ENCODE results near the gene NANOS1.

NANOS1 gene

DNA sequence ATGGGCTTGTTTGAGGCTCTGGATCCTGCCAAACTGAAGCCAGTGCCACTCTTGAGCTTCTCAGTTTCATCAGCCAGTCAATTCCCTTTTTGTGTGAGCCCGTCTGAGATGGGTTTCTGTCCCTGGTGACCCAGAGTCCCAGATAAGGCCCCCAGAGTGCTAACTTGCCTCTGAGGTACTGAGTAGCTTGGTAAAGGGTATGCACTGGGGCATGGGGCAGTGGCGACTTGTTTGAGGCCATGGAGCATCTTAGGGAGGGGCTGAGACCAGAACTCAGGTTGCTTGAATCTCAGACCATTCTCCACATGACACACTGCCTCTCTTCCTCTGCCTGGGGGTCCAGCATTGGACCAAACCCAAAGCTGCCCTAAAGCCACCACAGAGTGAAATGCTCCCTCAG lies 35.2 kb upstream of the NANOS1 start:
- no peaks in the 10 kb centered on the region for H3K36me3 ChIP-seq (ENCODE audit: control insufficient read depth, insufficient read depth, low read length)
- no peaks in the 10 kb centered on the region for H3K4me1 ChIP-seq (ENCODE audit: control insufficient read depth, insufficient read depth, low read length)
- no peak overlapping the region for H3K9ac ChIP-seq (ENCODE audit: low read length)
- H3K9me3 ChIP-seq (ENCODE audit: control insufficient read depth, low read length), result no peaks in the 10 kb centered on the region
- no peaks in the 10 kb centered on the region for H3K27me3 ChIP-seq (ENCODE audit: control insufficient read depth, insufficient read depth, low read length)
- H3K4me3 ChIP-seq (ENCODE audit: low read length), result no peak overlapping the region

GRCh38 chr10:118995739-118996138 lies 33.8 kb upstream of the NANOS1 start:
- no peak overlapping the region for H3K9ac ChIP-seq (ENCODE audit: low read length)
- H3K4me3 ChIP-seq (ENCODE audit: low read length), result no peak overlapping the region

DNA sequence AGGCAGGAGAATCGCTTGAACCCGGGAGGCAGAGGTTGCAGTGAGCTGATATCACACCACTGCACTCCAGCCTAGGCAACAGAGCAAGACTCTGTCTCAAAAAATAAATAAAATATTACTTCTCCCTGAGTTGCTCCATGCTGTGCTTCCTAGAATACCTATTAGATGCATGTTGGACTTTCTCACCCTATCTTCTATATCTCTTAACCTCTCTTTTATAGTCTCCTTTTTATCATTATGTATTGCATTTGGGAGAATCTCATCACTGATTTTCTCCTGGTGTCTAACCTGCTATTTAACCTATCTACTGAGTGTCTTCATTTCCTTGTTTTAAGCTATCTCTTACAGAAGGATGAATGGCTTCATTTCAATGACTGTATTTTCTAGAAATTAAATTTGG lies 32.1 kb upstream of the NANOS1 start:
- Histone ChIP-seq H3K4me3 (ENCODE audit: low read length) (no peak overlapping the region), H3K9me3 (ENCODE audit: control insufficient read depth, low read length) (no peaks in the 10 kb centered on the region)

More at GRCh38 chr10:118995739-118996138, 33.8 kb upstream of the NANOS1 start:
- H3K9me3 ChIP-seq (ENCODE audit: control insufficient read depth, low read length), result no peaks in the 10 kb centered on the region
- no peaks in the 10 kb centered on the region for H3K36me3 ChIP-seq (ENCODE audit: control insufficient read depth, insufficient read depth, low read length)
- no peaks in the 10 kb centered on the region for H3K4me1 ChIP-seq (ENCODE audit: control insufficient read depth, insufficient read depth, low read length)
- no peaks in the 10 kb centered on the region for H3K27me3 ChIP-seq (ENCODE audit: control insufficient read depth, insufficient read depth, low read length)

DNA sequence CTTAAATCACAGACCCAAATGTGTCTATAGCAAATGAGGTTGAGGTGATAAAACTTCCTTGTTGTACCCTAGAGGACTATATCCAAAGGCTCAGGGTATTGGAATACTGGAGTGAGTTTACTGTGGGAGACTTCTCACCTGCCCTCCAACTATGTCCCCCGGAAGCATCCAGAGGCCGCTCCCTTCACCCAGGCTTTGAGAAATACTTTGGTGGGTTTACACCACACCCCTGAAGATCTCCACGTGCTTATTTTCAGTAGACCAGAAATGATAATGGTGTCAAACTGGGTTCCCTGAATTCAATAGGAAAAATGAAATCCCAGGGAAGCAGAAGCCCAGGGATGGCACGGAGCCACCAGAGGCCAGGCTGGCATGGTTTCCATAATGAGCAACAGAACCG lies 31.3 kb upstream of the NANOS1 start:
- Histone ChIP-seq H3K36me3 (ENCODE audit: control insufficient read depth, insufficient read depth, low read length) (no peaks in the 10 kb centered on the region), H3K9me3 (ENCODE audit: control insufficient read depth, low read length) (no peaks in the 10 kb centered on the region), H3K4me3 (ENCODE audit: low read length) (no peak overlapping the region), H3K4me1 (ENCODE audit: control insufficient read depth, insufficient read depth, low read length) (no peaks in the 10 kb centered on the region), H3K9ac (ENCODE audit: low read length) (no peak overlapping the region), H3K27me3 (ENCODE audit: control insufficient read depth, insufficient read depth, low read length) (no peaks in the 10 kb centered on the region)

More for the DNA sequence above, 32.1 kb upstream of the NANOS1 start:
- H3K36me3 ChIP-seq (ENCODE audit: control insufficient read depth, insufficient read depth, low read length), result no peaks in the 10 kb centered on the region
- no peaks in the 10 kb centered on the region for H3K27me3 ChIP-seq (ENCODE audit: control insufficient read depth, insufficient read depth, low read length)
- H3K9ac ChIP-seq (ENCODE audit: low read length), result no peak overlapping the region
- no peaks in the 10 kb centered on the region for H3K4me1 ChIP-seq (ENCODE audit: control insufficient read depth, insufficient read depth, low read length)

DNA sequence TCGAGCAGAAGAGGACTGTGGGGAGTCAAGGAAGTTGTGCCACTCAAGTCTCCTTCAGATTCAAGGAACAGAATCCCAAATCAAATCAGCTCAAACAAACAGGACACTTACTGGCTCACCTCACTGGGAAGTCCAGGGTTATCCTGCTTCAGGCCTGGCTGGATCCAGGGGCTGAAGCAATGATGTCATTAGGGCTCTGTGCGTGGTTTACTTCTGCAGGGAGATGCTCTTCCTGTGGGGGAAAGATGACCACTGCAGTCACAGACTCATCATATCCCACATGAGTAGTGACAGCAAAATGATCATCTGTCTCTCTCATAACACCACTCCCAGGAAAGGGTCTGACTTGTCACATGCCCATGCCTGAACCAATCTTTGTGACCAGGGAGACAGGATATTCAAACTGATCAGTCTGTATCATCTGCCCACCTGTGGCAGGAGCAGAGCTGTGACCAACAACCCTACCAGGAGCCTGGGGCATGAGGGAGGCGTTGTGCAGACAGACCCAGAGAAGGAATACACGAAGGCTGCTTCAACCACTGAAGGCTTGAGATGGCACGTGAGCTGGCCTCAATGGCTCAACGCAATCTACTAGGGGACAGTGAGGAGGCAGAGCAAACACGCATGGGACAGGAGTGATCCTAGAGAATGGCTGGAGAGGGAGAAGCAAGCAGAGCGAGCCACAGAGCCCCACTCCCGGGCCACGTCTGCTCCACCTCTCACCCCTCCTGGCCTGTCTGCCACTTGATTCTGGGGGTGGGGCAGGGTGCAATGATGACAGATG lies 27.6 kb upstream of the NANOS1 start:
- Histone ChIP-seq H3K36me3 (ENCODE audit: control insufficient read depth, insufficient read depth, low read length) (no peaks in the 10 kb centered on the region), H3K4me3 (ENCODE audit: low read length) (no peak overlapping the region), H3K27me3 (ENCODE audit: control insufficient read depth, insufficient read depth, low read length) (no peaks in the 10 kb centered on the region), H3K9me3 (ENCODE audit: control insufficient read depth, low read length) (no peaks in the 10 kb centered on the region), H3K9ac (ENCODE audit: low read length) (no peak overlapping the region), H3K4me1 (ENCODE audit: control insufficient read depth, insufficient read depth, low read length) (no peaks in the 10 kb centered on the region)

GRCh38 chr10:119003572-119004289 lies 25.8 kb upstream of the NANOS1 start:
- no peaks in the 10 kb centered on the region for H3K9me3 ChIP-seq (ENCODE audit: control insufficient read depth, low read length)
- no peaks in the 10 kb centered on the region for H3K27me3 ChIP-seq (ENCODE audit: control insufficient read depth, insufficient read depth, low read length)
- no peak overlapping the region for H3K9ac ChIP-seq (ENCODE audit: low read length)
- H3K36me3 ChIP-seq (ENCODE audit: control insufficient read depth, insufficient read depth, low read length), result no peaks in the 10 kb centered on the region
- no peak overlapping the region for H3K4me3 ChIP-seq (ENCODE audit: low read length)
- H3K4me1 ChIP-seq (ENCODE audit: control insufficient read depth, insufficient read depth, low read length), result peaks cover 3% of the 10 kb centered on the region

DNA sequence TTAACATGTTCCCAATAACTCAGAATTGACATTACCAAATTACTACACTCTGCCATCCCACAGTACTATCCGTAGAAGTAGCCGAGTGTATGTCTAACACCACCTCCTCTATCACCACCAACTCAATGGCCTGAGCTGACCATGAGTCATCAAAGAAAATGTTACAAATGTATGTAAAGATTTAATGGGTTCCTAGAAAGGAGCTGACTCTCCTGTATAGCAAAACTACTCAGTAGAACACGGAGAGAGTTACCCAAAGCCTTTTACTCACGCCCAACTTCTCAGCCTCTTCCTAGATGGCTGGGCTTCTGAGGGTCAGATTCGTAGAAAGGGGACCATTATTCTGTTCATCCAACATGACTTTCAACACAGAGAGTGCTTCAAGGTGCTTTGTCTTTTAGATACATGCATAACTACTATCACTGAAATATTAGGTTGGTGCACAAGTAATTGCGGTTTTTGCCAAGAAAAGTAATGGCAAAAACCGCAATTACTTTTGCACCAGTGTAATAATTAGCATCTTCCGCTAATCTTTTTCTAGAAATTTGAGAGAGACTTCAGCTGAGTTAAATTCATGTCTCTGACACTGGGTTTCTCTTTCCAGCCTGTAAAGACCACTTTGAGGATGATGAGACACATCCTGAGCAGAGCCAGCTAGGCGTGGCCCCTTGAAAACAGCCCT lies 24.0 kb upstream of the NANOS1 start:
- no peaks in the 10 kb centered on the region for H3K36me3 ChIP-seq (ENCODE audit: control insufficient read depth, insufficient read depth, low read length)
- peaks cover 3% of the 10 kb centered on the region for H3K4me1 ChIP-seq (ENCODE audit: control insufficient read depth, insufficient read depth, low read length)
- no peak overlapping the region for H3K4me3 ChIP-seq (ENCODE audit: low read length)
- H3K9ac ChIP-seq (ENCODE audit: low read length), result no peak overlapping the region
- H3K9me3 ChIP-seq (ENCODE audit: control insufficient read depth, low read length), result no peaks in the 10 kb centered on the region
- H3K27me3 ChIP-seq (ENCODE audit: control insufficient read depth, insufficient read depth, low read length), result no peaks in the 10 kb centered on the region

- H3K36me3 ChIP-seq (ENCODE audit: control insufficient read depth, insufficient read depth, low read length), result no peaks in the 10 kb centered on the region
- no peaks in the 10 kb centered on the region for H3K27me3 ChIP-seq (ENCODE audit: control insufficient read depth, insufficient read depth, low read length)
- no peak overlapping the region for H3K4me3 ChIP-seq (ENCODE audit: low read length)
- no peak overlapping the region for H3K9ac ChIP-seq (ENCODE audit: low read length)
- peaks cover 3% of the 10 kb centered on the region for H3K4me1 ChIP-seq (ENCODE audit: control insufficient read depth, insufficient read depth, low read length)
- H3K9me3 ChIP-seq (ENCODE audit: control insufficient read depth, low read length), result no peaks in the 10 kb centered on the region
Measured at GRCh38 chr10:119006451-119007210, 22.9 kb upstream of the NANOS1 start.

DNA sequence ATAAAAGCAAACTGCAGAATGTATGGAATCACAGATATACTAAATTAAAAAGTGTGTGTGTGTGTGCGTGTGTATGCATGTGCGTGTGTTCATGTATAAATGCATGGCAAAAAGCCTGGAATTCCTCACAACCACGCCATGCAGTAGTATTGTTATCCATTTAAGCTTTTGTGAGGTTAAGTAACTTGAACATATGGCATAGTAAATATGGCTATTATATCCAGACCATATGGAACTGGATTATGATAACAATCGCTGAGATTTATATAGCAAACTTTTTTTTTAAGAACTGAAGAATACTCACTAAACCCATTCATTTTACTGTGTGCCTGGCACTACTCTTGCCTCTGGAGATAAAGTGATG lies 22.3 kb upstream of the NANOS1 start:
- H3K9me3 ChIP-seq (ENCODE audit: control insufficient read depth, low read length), result no peaks in the 10 kb centered on the region
- peaks cover 3% of the 10 kb centered on the region for H3K4me1 ChIP-seq (ENCODE audit: control insufficient read depth, insufficient read depth, low read length)
- H3K9ac ChIP-seq (ENCODE audit: low read length), result no peak overlapping the region
- no peaks in the 10 kb centered on the region for H3K36me3 ChIP-seq (ENCODE audit: control insufficient read depth, insufficient read depth, low read length)
- no peaks in the 10 kb centered on the region for H3K27me3 ChIP-seq (ENCODE audit: control insufficient read depth, insufficient read depth, low read length)
- no peak overlapping the region for H3K4me3 ChIP-seq (ENCODE audit: low read length)

DNA sequence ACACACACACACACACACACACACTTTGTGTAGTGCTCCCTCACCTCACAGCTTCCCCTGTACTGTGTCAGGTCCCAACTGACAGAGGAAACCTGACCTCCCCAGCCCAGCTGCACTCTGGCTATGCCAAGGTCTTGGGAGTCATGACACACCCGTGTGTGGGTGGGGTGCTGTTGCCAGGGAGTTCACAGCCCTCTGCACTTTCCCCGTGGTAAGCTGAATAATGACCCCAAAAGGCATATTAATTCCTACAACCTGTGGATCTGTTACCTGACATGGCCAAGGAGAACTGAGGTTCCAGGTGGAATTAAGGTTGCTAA lies 8.9 kb upstream of the NANOS1 start:
- H3K27me3 ChIP-seq (ENCODE audit: control insufficient read depth, insufficient read depth, low read length), result no peaks in the 10 kb centered on the region
- no peaks in the 10 kb centered on the region for H3K36me3 ChIP-seq (ENCODE audit: control insufficient read depth, insufficient read depth, low read length)
- H3K4me3 ChIP-seq (ENCODE audit: low read length), result no peak overlapping the region
- H3K9me3 ChIP-seq (ENCODE audit: control insufficient read depth, low read length), result no peaks in the 10 kb centered on the region
- no peak overlapping the region for H3K9ac ChIP-seq (ENCODE audit: low read length)
- H3K4me1 ChIP-seq (ENCODE audit: control insufficient read depth, insufficient read depth, low read length), result peaks cover 10% of the 10 kb centered on the region

DNA sequence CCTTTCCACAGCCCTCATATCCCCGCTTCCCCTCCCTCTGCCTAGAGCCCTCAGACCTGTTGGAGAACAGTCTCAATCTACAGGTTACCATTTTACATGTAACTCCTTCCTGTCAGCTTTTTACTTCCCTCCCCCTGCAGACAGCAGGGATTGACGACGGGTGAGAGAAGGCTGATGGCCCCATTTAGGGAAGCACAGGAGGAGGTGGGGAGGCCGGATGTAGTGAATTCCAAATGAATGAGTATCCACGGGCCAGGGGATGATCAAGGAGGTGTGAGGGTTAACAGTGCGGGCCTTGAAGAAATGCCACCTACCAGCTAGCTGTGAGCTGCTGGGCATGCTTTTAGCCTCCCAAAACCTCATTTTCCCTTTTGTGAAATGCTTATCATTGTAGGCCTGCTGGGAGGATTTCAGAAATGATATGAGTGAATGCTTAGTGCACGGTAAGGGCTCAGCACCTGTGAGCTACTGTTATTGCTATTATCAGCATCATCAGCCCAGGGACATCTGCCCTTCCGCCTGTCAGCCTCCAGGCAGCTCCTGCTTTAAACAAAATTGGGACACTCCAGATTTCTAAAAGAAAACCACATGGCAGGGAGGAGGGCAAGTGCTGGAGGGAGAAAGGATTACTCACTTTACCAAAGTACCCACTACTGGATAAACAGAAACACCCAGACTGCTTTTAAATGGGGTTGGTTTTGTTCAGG lies 6.5 kb upstream of the NANOS1 start:
- no peak overlapping the region for H3K9ac ChIP-seq (ENCODE audit: low read length)
- H3K9me3 ChIP-seq (ENCODE audit: control insufficient read depth, low read length), result no peaks in the 10 kb centered on the region
- peaks cover 13% of the 10 kb centered on the region for H3K4me1 ChIP-seq (ENCODE audit: control insufficient read depth, insufficient read depth, low read length)
- H3K27me3 ChIP-seq (ENCODE audit: control insufficient read depth, insufficient read depth, low read length), result no peaks in the 10 kb centered on the region
- no peaks in the 10 kb centered on the region for H3K36me3 ChIP-seq (ENCODE audit: control insufficient read depth, insufficient read depth, low read length)
- no peak overlapping the region for H3K4me3 ChIP-seq (ENCODE audit: low read length)

Data from mucosa of stomach (tissue), 1 donor.